ENCODE results near the gene IRX5. TPM values are rescaled to one million over a fixed set of nuclear protein-coding genes. Genes with fewer than 3 reads are reported as not detected.

Gene IRX5
- 4.7 TPM for total RNA-seq (ENCODE audit: unreplicated experiment)
- long read RNA-seq, result 0 reads

GRCh38 chr16:54930005-54930868 is at the start of gene IRX5:
IRX5 (plus strand) TSS chr16:54930865; CDS start chr16:54931199, 334 bp downstream.
- Mint-ChIP-seq H3K36me3 (ENCODE audit: unreplicated experiment) (no peaks in the 10 kb centered on the region), H3K9me3 (ENCODE audit: unreplicated experiment) (peaks cover 14% of the 10 kb centered on the region), H3K27ac (ENCODE audit: unreplicated experiment) (peak within 1 kb of the TSS; percentile 89), H3K27me3 (ENCODE audit: unreplicated experiment) (peaks cover 20% of the 10 kb centered on the region), H3K4me1 (ENCODE audit: low read depth, unreplicated experiment) (peaks cover 18% of the 10 kb centered on the region), H3K4me3 (ENCODE audit: unreplicated experiment) (peak within 1 kb of the TSS; percentile 97)
- DNase-seq, result peak; percentile 82
- TF ChIP-seq CTCF (IDR thresholded peaks at IDR 0.05; ENCODE audit: partially characterized antibody, unreplicated experiment), result no peak

- Mint-ChIP-seq H3K4me3 (ENCODE audit: unreplicated experiment) (no peak overlapping the region), H3K9me3 (ENCODE audit: unreplicated experiment) (peaks cover 1% of the 10 kb centered on the region), H3K27me3 (ENCODE audit: unreplicated experiment) (peaks cover 3% of the 10 kb centered on the region), H3K36me3 (ENCODE audit: unreplicated experiment) (peaks cover 10% of the 10 kb centered on the region), H3K27ac (ENCODE audit: unreplicated experiment) (no peak overlapping the region), H3K4me1 (ENCODE audit: low read depth, unreplicated experiment) (no peaks in the 10 kb centered on the region)
- no peak for DNase-seq
- TF ChIP-seq CTCF (IDR thresholded peaks at IDR 0.05; ENCODE audit: partially characterized antibody, unreplicated experiment), result no peak
Measured at GRCh38 chr16:54882556-54882955, 48.1 kb upstream of the IRX5 start.

GRCh38 chr16:54883358-54883757 is 47.3 kb upstream of the IRX5 start:
- Mint-ChIP-seq H3K36me3 (ENCODE audit: unreplicated experiment) (peaks cover 10% of the 10 kb centered on the region), H3K4me1 (ENCODE audit: low read depth, unreplicated experiment) (no peaks in the 10 kb centered on the region), H3K9me3 (ENCODE audit: unreplicated experiment) (peaks cover 1% of the 10 kb centered on the region), H3K27ac (ENCODE audit: unreplicated experiment) (no peak overlapping the region), H3K4me3 (ENCODE audit: unreplicated experiment) (no peak overlapping the region), H3K27me3 (ENCODE audit: unreplicated experiment) (peaks cover 3% of the 10 kb centered on the region)
- no peak for DNase-seq
- no peak for TF ChIP-seq CTCF (IDR thresholded peaks at IDR 0.05; ENCODE audit: partially characterized antibody, unreplicated experiment)

- Mint-ChIP-seq H3K27me3 (ENCODE audit: unreplicated experiment) (peaks cover 3% of the 10 kb centered on the region), H3K4me3 (ENCODE audit: unreplicated experiment) (no peak overlapping the region), H3K27ac (ENCODE audit: unreplicated experiment) (no peak overlapping the region), H3K36me3 (ENCODE audit: unreplicated experiment) (peaks cover 10% of the 10 kb centered on the region), H3K4me1 (ENCODE audit: low read depth, unreplicated experiment) (no peaks in the 10 kb centered on the region), H3K9me3 (ENCODE audit: unreplicated experiment) (peaks cover 1% of the 10 kb centered on the region)
- no peak for DNase-seq
- no peak for TF ChIP-seq CTCF (IDR thresholded peaks at IDR 0.05; ENCODE audit: partially characterized antibody, unreplicated experiment)
Measured at GRCh38 chr16:54886078-54886477, 44.6 kb upstream of the IRX5 start.

GRCh38 chr16:54890381-54890780 is 40.3 kb upstream of the IRX5 start:
- DNase-seq, result no peak
- TF ChIP-seq CTCF (IDR thresholded peaks at IDR 0.05; ENCODE audit: partially characterized antibody, unreplicated experiment), result no peak
- Mint-ChIP-seq H3K4me1 (ENCODE audit: low read depth, unreplicated experiment) (peaks cover 4% of the 10 kb centered on the region), H3K36me3 (ENCODE audit: unreplicated experiment) (no peaks in the 10 kb centered on the region), H3K9me3 (ENCODE audit: unreplicated experiment) (no peaks in the 10 kb centered on the region), H3K27ac (ENCODE audit: unreplicated experiment) (no peak overlapping the region), H3K27me3 (ENCODE audit: unreplicated experiment) (peaks cover 1% of the 10 kb centered on the region), H3K4me3 (ENCODE audit: unreplicated experiment) (no peak overlapping the region)
